GM23248 (cell line): Measurements from ENCODE around the gene SLC16A3.

Experiments
- EZH2 ChIP-seq: fragments of 200-600 bp; sonication (generic); IDR thresholded peaks from 2 replicates; pipeline ENCODE4 v1.6.1; 2018; ENCODE audit warnings: antibody characterized with exemption, mild to moderate bottlenecking; ENCODE audit not compliant: insufficient read depth, poor library complexity, severe bottlenecking
- EZH2phosphoT487 ChIP-seq: fragments of 200-600 bp; sonication (generic); IDR thresholded peaks from 2 replicates; pipeline ENCODE4 v1.6.1; 2018; ENCODE audit warnings: antibody characterized with exemption, moderate library complexity, mild to moderate bottlenecking, low read depth; ENCODE audit not compliant: insufficient read depth

GRCh38 chr17:82231312-82231561 lies 2.4 kb downstream of the SLC16A3 start:
- TF ChIP-seq EZH2 (no peak), EZH2phosphoT487 (no peak)
